Measurements from ENCODE around the gene SLC25A28. TPM values are rescaled to one million over a fixed set of nuclear protein-coding genes. Genes with fewer than 3 reads are reported as not detected.

Gene SLC25A28
- total and polyA plus RNA-seq, 2 experiments from 2014 or later, result 12.4 to 15.5 TPM

GRCh38 chr10:99569253-99569939 lies 50.8 kb downstream of the SLC25A28 start (continued):
- no peak for TF ChIP-seq ZNF462 (CRISPR knock-in tag; IDR thresholded peaks at IDR 0.05)

GRCh38 chr10:99565166-99565565 lies 55.1 kb downstream of the SLC25A28 start:
- Histone ChIP-seq H2AFZ (no peak overlapping the region), H3K79me2 (replicated peaks; ENCODE audit: insufficient read depth) (no peaks in the 10 kb centered on the region), H3F3A (replicated peaks; ENCODE audit: low read depth) (no peaks in the 10 kb centered on the region), H3K36me3 (ENCODE audit: insufficient read depth) (no peaks in the 10 kb centered on the region), H3K27me3 (ENCODE audit: insufficient read depth) (no peaks in the 10 kb centered on the region), H3K27ac (ENCODE audit: low read depth) (no peak overlapping the region), H4K20me1 (replicated peaks; ENCODE audit: insufficient read depth) (no peaks in the 10 kb centered on the region), H3K4me3 (no peak overlapping the region), H3K4me1 (ENCODE audit: insufficient read depth) (peaks cover 3% of the 10 kb centered on the region; the same call in 1 of the 2 replicates), H3K4me2 (no peak overlapping the region), H3K9me2 (ENCODE audit: insufficient read depth) (no peaks in the 10 kb centered on the region)
- Mint-ChIP-seq H3K4me1 (peaks cover 16% of the 10 kb centered on the region), H3K27ac (no peak overlapping the region), H3K9me3 (no peaks in the 10 kb centered on the region), H3K4me3 (no peak overlapping the region), H3K27me3 (ENCODE audit: insufficient read depth, low read depth, poor library complexity) (peaks cover 6% of the 10 kb centered on the region), H3K36me3 (ENCODE audit: low read depth) (no peaks in the 10 kb centered on the region)
- DNase-seq (ENCODE audit: low spot score), result no peak
- no peak for ATAC-seq
- no peak for TF ChIP-seq ZNF462 (CRISPR knock-in tag; IDR thresholded peaks at IDR 0.05)
